K562 (cell line): ENCODE data around the gene CDS2. TPM values are rescaled to one million over a fixed set of nuclear protein-coding genes. Genes with fewer than 3 reads are reported as not detected.

Source experiments
- ATAC-seq: fragments of 200-7000 bp; cut with Tn5 transposase; 3 replicates; pipeline ENCODE4 v1.9.1; 2020; ENCODE audit warnings: moderate library complexity
- BruUV-seq: library from RNA; stranded (reverse); fragments of 400-500 nt; replicated peaks from 2 replicates; lab custom pipeline; 2021; lab: Mats Ljungman, UMichigan
- CTCF ChIA-PET: fragments of 300-600 bp; formaldehyde crosslinking; extraction: SDS; loops from one replicate; lab custom pipeline; 2021; ENCODE audit warnings: low intra/inter-chr PET ratio; lab: Yijun Ruan, JAX
- POLR2A ChIA-PET: fragments of 300-600, 350-650 bp; sonication (Branson Sonifier 250); formaldehyde crosslinking; extraction: SDS; loops from one replicate; lab custom pipeline; 2021; ENCODE audit warnings: antibody characterized with exemption, inconsistent platforms; lab: Yijun Ruan, JAX
- DNase-seq, 4 experiments: peaks; one replicate each; pipeline versions ENCODE4 v3.0.0 to v3.0.0-alpha.2; 2011 to 2018; ENCODE audit warnings: low spot score in 3 of 4, mixed read lengths in 3 of 4; ENCODE audit errors: extremely low read depth in 1 of 4
- FAIRE-seq: peaks from 2 replicates; lab custom pipeline; 2011; peaks lifted over from hg19 to GRCh38; lab: Jason Lieb, UNC
- H2AFZ ChIP-seq: 2 replicates; pipeline ENCODE4 v1.6.0; 2011; ENCODE audit warnings: low read depth, low read length, control low read depth, inconsistent platforms
- H3K27ac ChIP-seq: fragments of 200-600 bp; 3 replicates; pipeline ENCODE4 v1.8.0; 2011; ENCODE audit warnings: low read depth, mild to moderate bottlenecking, control low read depth, inconsistent platforms, low read length, moderate library complexity, mixed read lengths; ENCODE audit errors: extremely low read depth
- H3K27me3 ChIP-seq, 2 experiments: fragments of 300-600 bp in 1 of 2; 2 replicates in 1 of 2; 3 replicates in 1 of 2; pipeline versions ENCODE4 v1.6.0 to v1.8.0; 2011; ENCODE audit warnings: inconsistent platforms in 2 of 2, low read length in 2 of 2, mild to moderate bottlenecking in 1 of 2, mixed read lengths in 1 of 2, moderate library complexity in 1 of 2; ENCODE audit not compliant: control insufficient read depth in 2 of 2, insufficient read depth in 2 of 2
- H3K36me3 ChIP-seq: fragments of 300-600 bp; 3 replicates; pipeline ENCODE4 v1.8.0; 2011; ENCODE audit warnings: mild to moderate bottlenecking, low read length, inconsistent platforms; ENCODE audit not compliant: control insufficient read depth, insufficient read depth
- H3K4me1 ChIP-seq, 2 experiments: fragments of 200-600 bp in 1 of 2; replicated peaks in 1 of 2; 2 replicates in 1 of 2; 3 replicates in 1 of 2; pipeline versions ENCODE4 v1.5.1 to v1.8.0; 2011; ENCODE audit warnings: inconsistent platforms in 2 of 2, low read length in 2 of 2, mild to moderate bottlenecking in 1 of 2, mixed read lengths in 1 of 2, moderate library complexity in 1 of 2; ENCODE audit not compliant: control insufficient read depth in 2 of 2, insufficient read depth in 2 of 2
- H3K4me2 ChIP-seq: 2 replicates; pipeline ENCODE4 v1.6.1; 2011; ENCODE audit warnings: low read length, control low read depth, inconsistent platforms, mixed read lengths; ENCODE audit not compliant: insufficient read depth
- H3K4me3 ChIP-seq: fragments of 200-600 bp; sonication (generic), shearing (Covaris generic); 2 replicates; pipeline ENCODE4 v1.5.1; 2016; ENCODE audit warnings: control low read depth, inconsistent platforms
- H3K79me2 ChIP-seq: fragments of 200-600 bp; 3 replicates; pipeline ENCODE4 v1.8.0; 2011; ENCODE audit warnings: low read length, inconsistent platforms; ENCODE audit not compliant: control insufficient read depth, insufficient read depth
- H3K9ac ChIP-seq, 2 experiments: 2 replicates each; pipeline versions ENCODE4 v1.6.0 to v1.6.1; 2011; ENCODE audit warnings: low read depth in 2 of 2, low read length in 2 of 2, control low read depth in 1 of 2, inconsistent platforms in 1 of 2, mild to moderate bottlenecking in 1 of 2, mixed read lengths in 1 of 2; ENCODE audit not compliant: insufficient read depth in 1 of 2
- H3K9me1 ChIP-seq: one replicate; pipeline ENCODE4 v1.6.0; 2011; ENCODE audit warnings: inconsistent platforms, mild to moderate bottlenecking, low read length, moderate library complexity; ENCODE audit not compliant: control insufficient read depth, insufficient read depth
- H3K9me3 ChIP-seq: replicated peaks from 2 replicates; pipeline ENCODE4 v1.5.1; 2011; ENCODE audit warnings: low read depth, low read length, inconsistent platforms; ENCODE audit not compliant: control insufficient read depth, insufficient read depth
- H4K20me1 ChIP-seq: replicated peaks from 2 replicates; pipeline ENCODE4 v1.6.1; 2011; ENCODE audit warnings: low read length, inconsistent platforms, mixed read lengths; ENCODE audit not compliant: control insufficient read depth, insufficient read depth
- CBFB ChIP-seq: sonication (generic); formaldehyde crosslinking; IDR thresholded peaks from 2 replicates; pipeline ENCODE4 v1.4.0; 2020; ENCODE audit warnings: mild to moderate bottlenecking, missing genetic modification reagents
- IFI16 ChIP-seq: fragments of 250-450 bp; sonication (Bioruptor Pico); IDR thresholded peaks from 2 replicates; pipeline ENCODE4 v2.1.2; 2022; ENCODE audit warnings: mild to moderate bottlenecking, inconsistent platforms
- MTA2 ChIP-seq: fragments of 450-650 bp; IDR thresholded peaks from 2 replicates; pipeline ENCODE4 v1.6.1; 2016; ENCODE audit warnings: low read depth
- NBN ChIP-seq: fragments of 450-650 bp; IDR thresholded peaks from 2 replicates; pipeline ENCODE4 v1.6.1; 2016; ENCODE audit warnings: low read depth, mild to moderate bottlenecking
- NR2C1 ChIP-seq, 2 experiments: fragments of 450-650 bp; IDR thresholded peaks; 2 replicates each; pipeline ENCODE4 v1.6.1; 2017; ENCODE audit warnings: mild to moderate bottlenecking in 2 of 2, antibody characterized with exemption in 1 of 2, inconsistent platforms in 1 of 2, missing compliant biosample characterization in 1 of 2, missing genetic modification characterization in 1 of 2
- RBM25 ChIP-seq: fragments of 200-400 bp; formaldehyde crosslinking; IDR thresholded peaks from 2 replicates; pipeline ENCODE4 v1.6.1; 2018; ENCODE audit warnings: low read length, low read depth, moderate library complexity; ENCODE audit not compliant: severe bottlenecking
- SNRNP70 ChIP-seq: fragments of 200-400 bp; formaldehyde crosslinking; optimal IDR thresholded peaks from 2 replicates; pipeline ENCODE3; 2017; ENCODE audit warnings: low read depth, low read length
- SRF ChIP-seq, 2 experiments: fragments of 250-450, 450-650 bp in 1 of 2; sonication (Bioruptor Pico) in 1 of 2; sonication (generic) in 1 of 2; formaldehyde crosslinking; IDR thresholded peaks; 2 replicates each; pipeline versions ENCODE4 v1.5.0 to v1.5.1; 2020 to 2022; ENCODE audit warnings: mild to moderate bottlenecking in 1 of 2, missing genetic modification reagents in 1 of 2
- ZKSCAN8 ChIP-seq: fragments of 200-800 bp; sonication (Bioruptor generic); IDR thresholded peaks from 2 replicates; pipeline ENCODE4 v1.6.1; 2016; ENCODE audit warnings: missing genetic modification characterization, missing compliant biosample characterization
- ZNF551 ChIP-seq: fragments of 250-450 bp; sonication (Bioruptor Pico); IDR thresholded peaks from 2 replicates; pipeline ENCODE4 v1.5.0; 2021; ENCODE audit warnings: mild to moderate bottlenecking, moderate library complexity
- ZNF780A ChIP-seq: fragments of 250-450 bp; sonication (Bioruptor Pico); IDR thresholded peaks from 2 replicates; pipeline ENCODE4 v1.5.0; 2021; ENCODE audit warnings: mild to moderate bottlenecking
- WGBS: fragments of 100-300 bp; shearing (Covaris generic); methylation state at CpG from one replicate; pipeline ENCODE4 v1.1.6; 2016; ENCODE audit warnings: low coverage, mixed read lengths; ENCODE audit not compliant: insufficient coverage; ENCODE audit errors: missing lambda C conversion rate; 5-methylcytosine and 5-hydroxymethylcytosine counted together
- in situ Hi-C: fragments of 300-500 bp; cut with MboI; formaldehyde crosslinking; loops from 4 replicates; pipeline ENCODE4 v1.15.0; 2018; ENCODE audit warnings: inconsistent platforms, mixed read lengths
- intact Hi-C: fragments of 100-400 bp; cut with micrococcal nuclease; formaldehyde crosslinking; loops from 2 replicates; pipeline ENCODE4 v1.14.2; 2022
- polyA plus RNA-seq, 8 experiments: library from polyadenylated mRNA; depleted of rRNA in 4 of 8; stranded (reverse) in 5 of 8; unstranded in 3 of 8; fragments of >200 nt; fragmentation: Nextera tagmentation in 2 of 8; fragmentation: Illumina TruSeq in 1 of 8; extraction: Ambion mirVana in 2 of 8; extraction: Trizol in 1 of 8; gene quantifications; 2 replicates each; pipeline versions ENCODE4 v1.2.1 to v1.2.3, GENCODE V29; 2011 to 2014; ENCODE audit warnings: inconsistent platforms in 1 of 8, missing spikeins in 1 of 8
- total RNA-seq, 7 experiments: library from RNA; depleted of rRNA in 6 of 7; stranded (reverse); fragments of >200 nt in 6 of 7; fragmentation: Illumina TruSeq in 2 of 7; extraction: Trizol in 2 of 7; gene quantifications; 2 replicates each; pipeline versions ENCODE4 v1.2.1 to v1.2.3, GENCODE V29; 2011 to 2021; ENCODE audit warnings: low replicate concordance in 1 of 7
- TF ChIP-seq, protein P1 (sequence below): sonication (generic); formaldehyde crosslinking; IDR thresholded peaks from 2 replicates; pipeline ENCODE4 v1.9.0; 2022; ENCODE audit warnings: mild to moderate bottlenecking, missing genetic modification reagents

Gene CDS2
- total and polyA plus RNA-seq, 9 of the 15 experiments (the other 6 are each of a cell fraction or from before 2014, with no cell fraction given) = 6.4 to 46.4 (median 12.2) TPM

DNA sequence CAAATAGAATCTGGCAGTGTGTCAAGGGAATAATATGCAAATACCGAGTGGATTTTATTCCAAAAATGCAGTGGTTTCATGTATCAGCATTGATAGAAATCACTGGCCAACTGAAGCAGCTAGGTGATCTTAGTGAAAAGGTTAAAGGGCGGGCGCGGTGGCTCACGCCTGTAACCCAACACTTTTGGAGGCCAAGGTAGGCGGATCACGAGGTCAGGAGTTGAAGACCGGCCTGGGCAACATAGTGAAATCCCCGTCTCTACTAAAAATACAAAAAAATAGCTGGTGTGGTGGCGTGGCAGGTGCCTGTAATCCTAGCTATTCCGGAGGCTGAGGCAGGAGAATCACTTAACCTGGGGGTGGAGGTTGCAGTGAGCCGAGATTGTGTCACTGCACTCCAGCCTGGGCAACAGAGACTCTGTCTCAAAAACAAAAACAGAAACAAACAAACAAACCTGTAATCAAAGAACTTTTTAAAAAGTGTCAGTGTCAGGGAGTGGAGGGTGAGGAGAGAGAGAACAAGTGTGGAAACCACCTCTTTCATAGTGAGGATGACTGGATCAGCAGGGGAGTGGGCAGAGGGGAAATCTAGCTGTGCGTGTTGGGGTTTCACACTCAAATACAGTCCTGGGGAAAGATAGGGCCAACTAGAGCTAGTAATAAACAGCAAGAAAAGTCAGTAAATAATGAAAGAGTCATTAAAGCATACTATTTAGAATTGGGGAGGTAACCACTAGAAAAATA lies 57.1 kb downstream of the CDS2 start:
- BruUV-seq = no TSS peak
- DNase-seq (no peak), ATAC-seq (no peak), FAIRE-seq (no peak)
- H3K79me2 ChIP-seq = no peaks in the 10 kb centered on the region
- ChIA-PET POLR2A (interaction anchor here (1.0 kb wide), 1 partner anchor 65 kb away, joined by 3 read pairs; no protein-coding TSS in a partner anchor), CTCF (no interaction called here)
- H4K20me1 ChIP-seq = no peaks in the 10 kb centered on the region
- H3K4me2 ChIP-seq = no peak overlapping the region
- no peaks in the 10 kb centered on the region for H3K9me3 ChIP-seq
- H3K4me1 ChIP-seq = no peaks in the 10 kb centered on the region
- H3K27me3 ChIP-seq = no peaks in the 10 kb centered on the region
- H2AFZ ChIP-seq = no peak overlapping the region
- no peak overlapping the region for H3K4me3 ChIP-seq
- no peaks in the 10 kb centered on the region for H3K9me1 ChIP-seq
- intact Hi-C loops = no loop called here
- in situ Hi-C loops = no loop called here
- H3K27ac ChIP-seq = no peak overlapping the region
- 74% methylated on average over 10 of the region's 13 CpGs for WGBS
- H3K9ac ChIP-seq = no peak overlapping the region
- peaks cover 32% of the 10 kb centered on the region for H3K36me3 ChIP-seq
- TF ChIP-seq ZKSCAN8 (CRISPR knock-in tag) (no peak), RBM25 (no peak), NR2C1 (IDR thresholded peaks at IDR 0.05) (0 out of 2 replicates have a peak, but pooled peaks have one; percentile 16), NR2C1 (tag; IDR thresholded peaks at IDR 0.05) (no peak)

DNA sequence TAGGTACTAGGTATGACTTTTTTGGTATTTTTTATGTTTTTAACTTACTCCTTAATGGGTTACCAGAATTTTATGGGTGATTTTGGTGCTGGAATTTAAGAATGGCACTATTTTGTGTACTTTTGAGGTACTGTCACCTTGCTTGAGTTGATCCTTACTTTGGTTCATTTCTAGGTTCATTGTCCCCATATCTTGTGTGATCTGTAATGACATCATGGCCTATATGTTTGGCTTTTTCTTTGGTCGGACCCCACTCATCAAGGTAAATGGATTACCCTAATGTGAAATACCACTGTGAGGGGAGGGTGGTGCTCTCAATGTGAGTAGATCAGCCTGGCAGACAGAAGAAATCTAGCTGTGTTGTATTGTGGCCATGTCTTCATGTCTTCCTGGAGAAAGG lies 57.9 kb downstream of the CDS2 start:
- in situ Hi-C loops (no loop called here), intact Hi-C loops (no loop called here)
- TF ChIP-seq SNRNP70 (no peak), SRF (CRISPR knock-in tag; IDR thresholded peaks at IDR 0.05) (no peak), MTA2 (no peak), CBFB (CRISPR knock-in tag) (no peak), IFI16 (no peak), ZNF780A (no peak), ZNF551 (CRISPR knock-in tag) (no peak), NBN (no peak)
- TF ChIP-seq, protein P1, sequence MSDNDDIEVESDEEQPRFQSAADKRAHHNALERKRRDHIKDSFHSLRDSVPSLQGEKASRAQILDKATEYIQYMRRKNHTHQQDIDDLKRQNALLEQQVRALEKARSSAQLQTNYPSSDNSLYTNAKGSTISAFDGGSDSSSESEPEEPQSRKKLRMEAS = no peak
- H3K79me2 ChIP-seq = no peaks in the 10 kb centered on the region
- H3K9me1 ChIP-seq = no peaks in the 10 kb centered on the region
- no TSS peak for BruUV-seq
- FAIRE-seq (no peak), ATAC-seq (no peak), DNase-seq (no peak)
- no peak overlapping the region for H3K27ac ChIP-seq
- no peak overlapping the region for H3K9ac ChIP-seq
- no peak overlapping the region for H3K4me2 ChIP-seq
- H3K4me3 ChIP-seq = no peak overlapping the region
- no peaks in the 10 kb centered on the region for H3K27me3 ChIP-seq
- no peaks in the 10 kb centered on the region for H4K20me1 ChIP-seq
- CTCF ChIA-PET = no interaction called here
- 75% methylated on average over 1 of the region's 1 CpG for WGBS
- POLR2A ChIA-PET = no interaction called here
- peaks cover 39% of the 10 kb centered on the region for H3K36me3 ChIP-seq
- H2AFZ ChIP-seq = no peak overlapping the region
- no peaks in the 10 kb centered on the region for H3K9me3 ChIP-seq
- no peaks in the 10 kb centered on the region for H3K4me1 ChIP-seq
